HepG2 (cell line): ENCODE data around the gene VNN1. TPM values are rescaled to one million over a fixed set of nuclear protein-coding genes. Genes with fewer than 3 reads are reported as not detected.

Experiments used
- FIP1L1 ChIP-seq: fragments of 200-400 bp; formaldehyde crosslinking; IDR thresholded peaks from 2 replicates; pipeline ENCODE4 v1.6.1; 2018; ENCODE audit warnings: low read depth, mild to moderate bottlenecking, low read length, moderate library complexity, borderline replicate concordance; ENCODE audit not compliant: insufficient read depth
- HIVEP1 ChIP-seq: sonication (generic); formaldehyde crosslinking; IDR thresholded peaks from 2 replicates; pipeline ENCODE4 v1.4.0; 2020; ENCODE audit warnings: mild to moderate bottlenecking, missing genetic modification reagents
- HNF1A ChIP-seq, 2 experiments: sonication (generic) in 1 of 2; formaldehyde crosslinking in 1 of 2; IDR thresholded peaks; 2 replicates each; pipeline versions ENCODE4 v1.4.0 to v1.6.1; 2016 to 2020; ENCODE audit warnings: borderline replicate concordance in 1 of 2, low read depth in 1 of 2, mild to moderate bottlenecking in 1 of 2, missing genetic modification reagents in 1 of 2
- MIER2 ChIP-seq: IDR thresholded peaks from 2 replicates; pipeline ENCODE4 v1.6.1; 2016; ENCODE audit warnings: missing biosample characterization, missing genetic modification reagents
- MTA1 ChIP-seq: sonication (generic); formaldehyde crosslinking; IDR thresholded peaks from 2 replicates; pipeline ENCODE4 v1.4.0; 2020; ENCODE audit warnings: missing genetic modification reagents, mild to moderate bottlenecking, borderline replicate concordance
- POLR2G ChIP-seq: fragments of 200-400 bp; formaldehyde crosslinking; IDR thresholded peaks from 2 replicates; pipeline ENCODE4 v1.6.1; 2018; ENCODE audit warnings: mild to moderate bottlenecking, low read depth, low read length, moderate library complexity
- PRDM10 ChIP-seq: sonication (generic); formaldehyde crosslinking; IDR thresholded peaks from 2 replicates; pipeline ENCODE4 v1.4.0; 2020; ENCODE audit warnings: low read depth, missing genetic modification reagents
- RFX3 ChIP-seq: IDR thresholded peaks from 2 replicates; pipeline ENCODE4 v1.6.1; 2016; ENCODE audit warnings: missing biosample characterization, missing genetic modification reagents
- SPEN ChIP-seq: sonication (generic); formaldehyde crosslinking; IDR thresholded peaks from 2 replicates; pipeline ENCODE4 v1.5.1; 2020; ENCODE audit warnings: low read depth, mild to moderate bottlenecking, missing genetic modification reagents
- TIGD3 ChIP-seq: sonication (generic); formaldehyde crosslinking; IDR thresholded peaks from 2 replicates; pipeline ENCODE4 v1.5.1; 2020; ENCODE audit warnings: mild to moderate bottlenecking, missing genetic modification reagents, borderline replicate concordance
- ZBTB43 ChIP-seq: sonication (generic); formaldehyde crosslinking; conservative IDR thresholded peaks from 2 replicates; pipeline ENCODE4 v1.4.0; 2020; ENCODE audit warnings: missing genetic modification reagents
- ZEB1 ChIP-seq: IDR thresholded peaks from 2 replicates; pipeline ENCODE4 v1.6.1; 2012; ENCODE audit warnings: mild to moderate bottlenecking, low read depth, inconsistent platforms; ENCODE audit not compliant: insufficient replicate concordance
- ZNF766 ChIP-seq: sonication (generic); formaldehyde crosslinking; IDR thresholded peaks from 2 replicates; pipeline ENCODE4 v1.5.0; 2020; ENCODE audit warnings: missing genetic modification reagents, borderline replicate concordance
- ZSCAN20 ChIP-seq: sonication (generic); formaldehyde crosslinking; IDR thresholded peaks from 2 replicates; pipeline ENCODE4 v1.4.0; 2020; ENCODE audit warnings: missing genetic modification reagents, mild to moderate bottlenecking, borderline replicate concordance
- polyA plus RNA-seq, 8 experiments: library from polyadenylated mRNA; depleted of rRNA in 3 of 8; stranded (reverse) in 7 of 8; unstranded in 1 of 8; fragments of >200 nt; fragmentation: Illumina TruSeq in 4 of 8; extraction: Trizol in 4 of 8; gene quantifications; 2 replicates each; pipeline versions ENCODE4 v1.2.1 to v1.2.3, GENCODE V29; 2011 to 2016; ENCODE audit warnings: low read depth in 4 of 8, missing spikeins in 1 of 8, mixed read lengths in 1 of 8; ENCODE audit not compliant: insufficient read depth in 1 of 8
- total RNA-seq, 5 experiments: library from RNA; depleted of rRNA; stranded (reverse); fragments of >200 nt; fragmentation: Illumina TruSeq; extraction: Trizol; gene quantifications; 2 replicates each; pipeline ENCODE4 v1.2.3, GENCODE V29; 2016; ENCODE audit warnings: low read depth in 1 of 5
- TF ChIP-seq, protein P1 (sequence below): sonication (generic); formaldehyde crosslinking; IDR thresholded peaks from 2 replicates; pipeline ENCODE4 v1.8.0; 2022; ENCODE audit warnings: mild to moderate bottlenecking, missing genetic modification reagents; ENCODE audit not compliant: insufficient replicate concordance

The VNN1 gene
- total and polyA plus RNA-seq, 2 of the 13 experiments (the other 11 are each of a cell fraction or from before 2014, with no cell fraction given): 0.62 to 4.0 TPM

DNA sequence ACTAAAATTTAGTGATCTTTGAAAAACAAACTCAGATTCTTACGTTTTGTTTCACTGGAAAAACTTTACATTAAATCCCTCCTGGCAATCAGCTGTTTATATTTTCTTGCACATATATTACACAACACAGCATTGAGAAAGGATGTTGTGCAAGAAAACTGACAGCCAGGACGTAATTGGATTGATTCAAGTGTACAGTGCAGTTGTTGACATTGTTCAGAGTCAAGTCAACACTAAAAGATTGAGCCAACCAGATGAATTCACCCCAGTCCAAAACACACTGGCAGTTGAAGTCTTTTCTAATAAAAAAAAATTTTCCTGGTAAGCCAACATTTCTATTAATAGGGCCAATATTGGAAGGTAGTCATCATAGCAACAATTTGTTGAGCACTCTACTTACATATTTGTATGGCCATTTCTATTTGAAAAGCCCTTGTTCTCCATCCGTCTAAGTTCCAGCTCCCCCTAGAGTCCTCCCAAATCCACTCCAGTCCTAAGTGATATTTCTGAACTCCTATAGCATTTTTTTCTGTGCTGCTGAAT lies 20.9 kb upstream of the VNN1 start (continued):
- peak; percentile 92 for TF ChIP-seq ZBTB43 (CRISPR knock-in tag)
- TF ChIP-seq POLR2G: no peak
- TF ChIP-seq ZNF766 (CRISPR knock-in tag): no peak
- TF ChIP-seq HIVEP1 (CRISPR knock-in tag): no peak
- TF ChIP-seq MIER2 (CRISPR knock-in tag): peak; percentile 76; the same call in 1 of the 2 replicates
- TF ChIP-seq MTA1: no peak; the same call in 1 of the 2 replicates
- no peak; the same call in 1 of the 2 replicates for TF ChIP-seq HNF1A (IDR thresholded peaks at IDR 0.05; ENCODE audit: low read depth)
- TF ChIP-seq HNF1A (CRISPR knock-in tag; IDR thresholded peaks at IDR 0.05; ENCODE audit: borderline replicate concordance): peak; percentile 19; the same call in 1 of the 2 replicates
- TF ChIP-seq SPEN: peak; percentile 61; the same call in 1 of the 2 replicates
- TF ChIP-seq, protein P1, sequence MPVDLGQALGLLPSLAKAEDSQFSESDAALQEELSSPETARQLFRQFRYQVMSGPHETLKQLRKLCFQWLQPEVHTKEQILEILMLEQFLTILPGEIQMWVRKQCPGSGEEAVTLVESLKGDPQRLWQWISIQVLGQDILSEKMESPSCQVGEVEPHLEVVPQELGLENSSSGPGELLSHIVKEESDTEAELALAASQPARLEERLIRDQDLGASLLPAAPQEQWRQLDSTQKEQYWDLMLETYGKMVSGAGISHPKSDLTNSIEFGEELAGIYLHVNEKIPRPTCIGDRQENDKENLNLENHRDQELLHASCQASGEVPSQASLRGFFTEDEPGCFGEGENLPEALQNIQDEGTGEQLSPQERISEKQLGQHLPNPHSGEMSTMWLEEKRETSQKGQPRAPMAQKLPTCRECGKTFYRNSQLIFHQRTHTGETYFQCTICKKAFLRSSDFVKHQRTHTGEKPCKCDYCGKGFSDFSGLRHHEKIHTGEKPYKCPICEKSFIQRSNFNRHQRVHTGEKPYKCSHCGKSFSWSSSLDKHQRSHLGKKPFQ (CRISPR knock-in tag): peak; percentile 69
- no peak for TF ChIP-seq TIGD3 (CRISPR knock-in tag)
- TF ChIP-seq RFX3 (CRISPR knock-in tag): peak; percentile 58; the same call in 1 of the 2 replicates
- no peak for TF ChIP-seq ZSCAN20 (CRISPR knock-in tag)
- peak; percentile 62; the same call in 1 of the 2 replicates for TF ChIP-seq PRDM10 (CRISPR knock-in tag)
- no peak for TF ChIP-seq FIP1L1
- TF ChIP-seq ZEB1: no peak
